H9 (cell line): ENCODE data around the gene SMYD4. TPM values are rescaled to one million over a fixed set of nuclear protein-coding genes. Genes with fewer than 3 reads are reported as not detected.

Experiments used
- DNase-seq: peaks from one replicate; pipeline ENCODE4 v3.0.0-alpha.2; 2017
- H2AFZ ChIP-seq: one replicate; pipeline ENCODE4 v1.6.1; 2013; ENCODE audit warnings: mild to moderate bottlenecking, low read length, control low read depth, moderate library complexity
- H2AK5ac ChIP-seq: 2 replicates; pipeline ENCODE4 v1.6.1; 2013; ENCODE audit warnings: low read length, control low read depth, mixed read lengths; ENCODE audit not compliant: insufficient read length
- H2BK120ac ChIP-seq: one replicate; pipeline ENCODE4 v1.6.1; 2013; ENCODE audit warnings: low read depth, mild to moderate bottlenecking, low read length, control low read depth, inconsistent platforms; ENCODE audit not compliant: poor library complexity, severe bottlenecking
- H2BK12ac ChIP-seq: 2 replicates; pipeline ENCODE4 v1.6.1; 2013; ENCODE audit warnings: low read length, control low read depth, mixed read lengths, low read depth; ENCODE audit not compliant: insufficient read length
- H2BK15ac ChIP-seq: 2 replicates; pipeline ENCODE4 v1.6.1; 2013; ENCODE audit warnings: low read depth, low read length, control low read depth
- H2BK20ac ChIP-seq: one replicate; pipeline ENCODE4 v1.6.1; 2013; ENCODE audit warnings: low read depth, mild to moderate bottlenecking, low read length, control low read depth, inconsistent platforms; ENCODE audit not compliant: poor library complexity, severe bottlenecking
- H2BK5ac ChIP-seq: 2 replicates; pipeline ENCODE4 v1.6.1; 2013; ENCODE audit warnings: low read length, control low read depth, mixed read lengths; ENCODE audit not compliant: insufficient read length
- H3K14ac ChIP-seq: 2 replicates; pipeline ENCODE4 v1.6.1; 2013; ENCODE audit warnings: low read length, control low read depth; ENCODE audit not compliant: insufficient read depth
- H3K18ac ChIP-seq: 2 replicates; pipeline ENCODE4 v1.6.1; 2013; ENCODE audit warnings: low read depth, mild to moderate bottlenecking, mixed read lengths, low read length, control low read depth; ENCODE audit not compliant: insufficient read length
- H3K23ac ChIP-seq: 2 replicates; pipeline ENCODE4 v1.6.1; 2013; ENCODE audit warnings: low read length, control low read depth, mixed read lengths, low read depth; ENCODE audit not compliant: insufficient read length
- H3K23me2 ChIP-seq: 2 replicates; pipeline ENCODE4 v1.6.1; 2013; ENCODE audit warnings: low read depth, mild to moderate bottlenecking, mixed read lengths, low read length, control low read depth; ENCODE audit not compliant: insufficient read length, poor library complexity, severe bottlenecking
- H3K27ac ChIP-seq: 2 replicates; pipeline ENCODE4 v1.5.1; 2013; ENCODE audit warnings: low read length, control low read depth, mixed read lengths, low read depth; ENCODE audit not compliant: insufficient read length
- H3K27me3 ChIP-seq: 2 replicates; pipeline ENCODE4 v1.6.1; 2013; ENCODE audit warnings: low read length, control low read depth, inconsistent platforms; ENCODE audit not compliant: insufficient read depth
- H3K4ac ChIP-seq: 2 replicates; pipeline ENCODE4 v1.6.1; 2013; ENCODE audit warnings: low read depth, mild to moderate bottlenecking, control low read depth, inconsistent platforms, low read length, moderate library complexity
- H3K4me1 ChIP-seq: 2 replicates; pipeline ENCODE4 v1.6.1; 2013; ENCODE audit warnings: low read length, control low read depth, inconsistent platforms; ENCODE audit not compliant: insufficient read depth
- H3K4me2 ChIP-seq: 2 replicates; pipeline ENCODE4 v1.6.1; 2013; ENCODE audit warnings: low read length, control low read depth, mixed read lengths; ENCODE audit not compliant: insufficient read length, insufficient read depth
- H3K56ac ChIP-seq: 2 replicates; pipeline ENCODE4 v1.6.1; 2013; ENCODE audit warnings: low read depth, mild to moderate bottlenecking, mixed read lengths, low read length, control low read depth; ENCODE audit not compliant: insufficient read length
- H3K79me1 ChIP-seq: 2 replicates; pipeline ENCODE4 v1.6.1; 2013; ENCODE audit warnings: low read depth, mild to moderate bottlenecking, moderate library complexity, low read length, control low read depth, inconsistent platforms; ENCODE audit not compliant: insufficient read depth, poor library complexity, severe bottlenecking
- H3K79me2 ChIP-seq: 2 replicates; pipeline ENCODE4 v1.6.1; 2013; ENCODE audit warnings: low read length, control low read depth, inconsistent platforms; ENCODE audit not compliant: insufficient read depth
- H3K9ac ChIP-seq: 2 replicates; pipeline ENCODE4 v1.6.1; 2013; ENCODE audit warnings: low read length, control low read depth, mixed read lengths; ENCODE audit not compliant: insufficient read length; ENCODE audit errors: extremely low read depth
- H3K9me3 ChIP-seq: one replicate; pipeline ENCODE4 v1.6.1; 2013; ENCODE audit warnings: low read depth, low read length, inconsistent platforms; ENCODE audit not compliant: control insufficient read depth
- H3T11ph ChIP-seq: one replicate; pipeline ENCODE4 v1.6.1; 2013; ENCODE audit warnings: mild to moderate bottlenecking, low read length, control low read depth, inconsistent platforms
- H4K20me1 ChIP-seq: one replicate; pipeline ENCODE4 v1.6.1; 2013; ENCODE audit not compliant: control insufficient read depth, insufficient read length, insufficient read depth
- H4K5ac ChIP-seq: 2 replicates; pipeline ENCODE4 v1.6.1; 2013; ENCODE audit warnings: low read depth, mild to moderate bottlenecking, mixed read lengths, low read length, control low read depth; ENCODE audit not compliant: insufficient read length
- H4K8ac ChIP-seq: replicated peaks from 2 replicates; pipeline ENCODE4 v1.6.1; 2013; ENCODE audit warnings: low read length, control low read depth, mixed read lengths, low read depth; ENCODE audit not compliant: insufficient read length
- H4K91ac ChIP-seq: 2 replicates; pipeline ENCODE4 v1.6.1; 2013; ENCODE audit warnings: low read depth, mild to moderate bottlenecking, moderate library complexity, mixed read lengths, low read length, control low read depth; ENCODE audit not compliant: insufficient read length
- H3K27ac Mint-ChIP-seq, 3 experiments: 2 replicates in 2 of 3; 3 replicates in 1 of 3; pipeline ENCODE4 v1.8.0; 2020 to 2021; ENCODE audit warnings: mixed read lengths in 3 of 3, mild to moderate bottlenecking in 1 of 3, moderate library complexity in 1 of 3
- H3K27me3 Mint-ChIP-seq: 2 replicates; pipeline ENCODE4 v1.8.0; 2021; ENCODE audit warnings: low read depth, mild to moderate bottlenecking, moderate library complexity, mixed read lengths
- H3K36me3 Mint-ChIP-seq, 3 experiments: 2 replicates in 2 of 3; 3 replicates in 1 of 3; pipeline ENCODE4 v1.8.0; 2020 to 2021; ENCODE audit warnings: low read depth in 3 of 3, mixed read lengths in 3 of 3; ENCODE audit not compliant: insufficient read depth in 1 of 3
- H3K4me1 Mint-ChIP-seq, 2 experiments: 2 replicates each; pipeline ENCODE4 v1.8.0; 2020; ENCODE audit warnings: mixed read lengths in 2 of 2
- H3K4me3 Mint-ChIP-seq, 2 experiments: 2 replicates in 1 of 2; 3 replicates in 1 of 2; pipeline ENCODE4 v1.8.0; 2020 to 2021; ENCODE audit warnings: mild to moderate bottlenecking in 2 of 2, mixed read lengths in 2 of 2, moderate library complexity in 1 of 2
- H3K9me3 Mint-ChIP-seq, 2 experiments: 2 replicates in 1 of 2; 3 replicates in 1 of 2; pipeline ENCODE4 v1.8.0; 2020; ENCODE audit warnings: mild to moderate bottlenecking in 2 of 2, mixed read lengths in 2 of 2, moderate library complexity in 1 of 2
- CTCF ChIP-seq: fragments of 200-600 bp; sonication (generic); conservative IDR thresholded peaks from 3 replicates; pipeline ENCODE4 v1.8.0; 2021; ENCODE audit warnings: antibody characterized with exemption, mild to moderate bottlenecking
- WGBS: extraction: QIAGEN DNeasy Blood & Tissue Kit; methylation state at CpG from one replicate; pipeline ENCODE4 v1.1.7; 2013; ENCODE audit warnings: missing lambda C conversion rate, low lambda C conversion rate, mixed read lengths; ENCODE audit not compliant: insufficient read length; ENCODE audit errors: extremely low coverage; 5-methylcytosine and 5-hydroxymethylcytosine counted together
- total RNA-seq: library from RNA; stranded (reverse); gene quantifications from 2 replicates; pipeline ENCODE4 v1.2.1, GENCODE V29; 2021

The SMYD4 gene
- total RNA-seq, 1 experiment from 2014 or later: 28.8 TPM

DNA sequence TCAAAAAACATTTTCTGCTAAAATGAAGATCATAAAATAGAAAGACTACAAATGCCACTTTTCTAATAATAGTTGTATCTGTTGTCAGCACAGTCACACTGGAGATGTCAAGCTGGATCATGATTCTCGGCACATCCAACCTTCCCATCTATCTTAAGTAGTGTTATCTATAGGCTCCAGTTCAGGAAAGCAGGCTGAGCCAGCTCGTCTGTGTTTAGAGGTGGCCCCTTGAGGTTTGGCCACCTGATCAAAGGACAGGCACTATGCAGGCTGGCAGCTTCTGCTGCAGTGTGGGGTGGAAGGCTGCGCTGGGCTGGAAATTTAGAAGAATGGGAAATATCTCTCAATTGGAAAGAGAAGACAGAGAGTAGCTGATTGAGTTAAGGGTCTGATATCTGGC lies 32.4 kb downstream of the SMYD4 start:
- H4K20me1 ChIP-seq: no peaks in the 10 kb centered on the region
- no CpG with 5 or more reads among the region's 3 CpGs for WGBS
- H3K9me3 ChIP-seq: no peaks in the 10 kb centered on the region
- no peak overlapping the region for H3T11ph ChIP-seq
- no peaks in the 10 kb centered on the region for H3K23me2 ChIP-seq
- no peak overlapping the region for H3K18ac ChIP-seq
- H3K27ac ChIP-seq: no peak overlapping the region
- no peak overlapping the region for H4K5ac ChIP-seq
- no peak overlapping the region for H4K91ac ChIP-seq
- H2BK12ac ChIP-seq: no peak overlapping the region
- H4K8ac ChIP-seq: no peak overlapping the region
- H3K4me1 Mint-ChIP-seq: no peaks in the 10 kb centered on the region
- H3K79me2 ChIP-seq: no peaks in the 10 kb centered on the region
- no peak for DNase-seq
- no peak overlapping the region for H3K23ac ChIP-seq
- H2BK15ac ChIP-seq: no peak overlapping the region
- H3K79me1 ChIP-seq: no peaks in the 10 kb centered on the region
- H3K27me3 Mint-ChIP-seq: no peaks in the 10 kb centered on the region
- no peak overlapping the region for H3K4me3 Mint-ChIP-seq
- no peak overlapping the region for H2AK5ac ChIP-seq
- H3K14ac ChIP-seq: no peak overlapping the region
- H3K9me3 Mint-ChIP-seq: no peaks in the 10 kb centered on the region
- H3K9ac ChIP-seq: no peak overlapping the region
- no peak overlapping the region; a peak in 2 of 7 replicates for H3K27ac Mint-ChIP-seq
- H2BK20ac ChIP-seq: no peak overlapping the region
- H3K27me3 ChIP-seq: no peaks in the 10 kb centered on the region
- no peak overlapping the region for H2AFZ ChIP-seq
- no peak for TF ChIP-seq CTCF
- no peaks in the 10 kb centered on the region for H3K4me1 ChIP-seq
- H3K56ac ChIP-seq: no peak overlapping the region
- H2BK5ac ChIP-seq: no peak overlapping the region
- H3K4ac ChIP-seq: no peak overlapping the region
- peaks cover 12 to 59% (median 27%) of the 10 kb centered on the region in 3 experiments; a peak in 6 of 7 replicates for H3K36me3 Mint-ChIP-seq
- H2BK120ac ChIP-seq: no peak overlapping the region
- no peak overlapping the region for H3K4me2 ChIP-seq
